Measurements from ENCODE around the gene NMNAT2. TPM values are rescaled to one million over a fixed set of nuclear protein-coding genes. Genes with fewer than 3 reads are reported as not detected.

Gene NMNAT2
- total and polyA plus RNA-seq, 10 of the 15 experiments (the other 5 are each of a cell fraction or from before 2014, with no cell fraction given) = 0.02 to 2.0 (median 0.60) TPM

- FAIRE-seq (no peak), DNase-seq (ENCODE audit: low read depth, low spot score) (no peak), ATAC-seq (no peak)
- no peak overlapping the region for H3K4me3 ChIP-seq
- no peaks in the 10 kb centered on the region for H3K36me3 ChIP-seq (ENCODE audit: control insufficient read depth in 2 of 2, insufficient read depth in 2 of 2, low read length in 1 of 2)
- ChIA-PET CTCF (interaction anchor here (0.5 to 2.1 kb wide), 2 partner anchors 9 to 1038 kb away, joined by 4 to 8 read pairs; no protein-coding TSS in a partner anchor), POLR2A (no interaction called here), SMC1A (ENCODE audit: uncharacterized antibody, unreplicated experiment) (interaction anchor here (1.4 to 3.9 kb wide), 2 partner anchors 9 to 11 kb away, joined by 8 to 16 read pairs; no protein-coding TSS in a partner anchor), RAD21 (ENCODE audit: unreplicated experiment) (no interaction called here)
- BruUV-seq (replicated peaks) = no TSS peak
- no peak overlapping the region for H3K9ac ChIP-seq (ENCODE audit: control insufficient read depth, insufficient read depth, low read length)
- H4K20me1 ChIP-seq (ENCODE audit: control insufficient read depth, insufficient read depth) = no peaks in the 10 kb centered on the region
- no peak overlapping the region for H3K4me2 ChIP-seq (ENCODE audit: control insufficient read depth, insufficient read depth)
- intact Hi-C loops (cut with micrococcal nuclease; ENCODE audit: unreplicated experiment) = no loop called here
- no peaks in the 10 kb centered on the region for H3K79me2 ChIP-seq (ENCODE audit: control insufficient read depth, insufficient read depth, low read length)
- no peak overlapping the region for H2AFZ ChIP-seq (ENCODE audit: control insufficient read depth, low read depth, low read length)
- in situ Hi-C loops (cut with MboI) = no loop called here
- TF ChIP-seq, protein P1, sequence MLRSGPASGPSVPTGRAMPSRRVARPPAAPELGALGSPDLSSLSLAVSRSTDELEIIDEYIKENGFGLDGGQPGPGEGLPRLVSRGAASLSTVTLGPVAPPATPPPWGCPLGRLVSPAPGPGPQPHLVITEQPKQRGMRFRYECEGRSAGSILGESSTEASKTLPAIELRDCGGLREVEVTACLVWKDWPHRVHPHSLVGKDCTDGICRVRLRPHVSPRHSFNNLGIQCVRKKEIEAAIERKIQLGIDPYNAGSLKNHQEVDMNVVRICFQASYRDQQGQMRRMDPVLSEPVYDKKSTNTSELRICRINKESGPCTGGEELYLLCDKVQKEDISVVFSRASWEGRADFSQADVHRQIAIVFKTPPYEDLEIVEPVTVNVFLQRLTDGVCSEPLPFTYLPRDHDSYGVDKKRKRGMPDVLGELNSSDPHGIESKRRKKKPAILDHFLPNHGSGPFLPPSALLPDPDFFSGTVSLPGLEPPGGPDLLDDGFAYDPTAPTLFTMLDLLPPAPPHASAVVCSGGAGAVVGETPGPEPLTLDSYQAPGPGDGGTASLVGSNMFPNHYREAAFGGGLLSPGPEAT (IDR thresholded peaks at IDR 0.05; ENCODE audit: low read depth) = no peak
- TF ChIP-seq ZZZ3 (IDR thresholded peaks at IDR 0.05; ENCODE audit: control insufficient read depth, insufficient read length, low read depth) (no peak), PAX8 (IDR thresholded peaks at IDR 0.05) (no peak), FOS (IDR thresholded peaks at IDR 0.05; ENCODE audit: borderline replicate concordance, extremely low read depth, insufficient read length) (no peak), PML (IDR thresholded peaks at IDR 0.05; ENCODE audit: low read length) (no peak), ZNF207 (IDR thresholded peaks at IDR 0.05; ENCODE audit: borderline replicate concordance) (no peak), IKZF2 (IDR thresholded peaks at IDR 0.05) (no peak), MEF2A (IDR thresholded peaks at IDR 0.05; ENCODE audit: insufficient read depth, low read depth, low read length) (no peak), CHD2 (IDR thresholded peaks at IDR 0.05; ENCODE audit: borderline replicate concordance, low read depth, low read length) (no peak), NR2C2 (IDR thresholded peaks at IDR 0.05; ENCODE audit: borderline replicate concordance, control insufficient read depth, insufficient read length, low read depth) (no peak), SRF (IDR thresholded peaks at IDR 0.05; ENCODE audit: low read depth in 2 of 2, low read length in 2 of 2) (no peak), ZNF24 (IDR thresholded peaks at IDR 0.05) (no peak), HDAC6 (IDR thresholded peaks at IDR 0.05; ENCODE audit: unreplicated experiment) (no peak)
- no peaks in the 10 kb centered on the region for H3K27me3 ChIP-seq (replicated peaks in 1 of 2; ENCODE audit: control insufficient read depth in 2 of 2, insufficient read depth in 2 of 2, low read length in 1 of 2)
- no peaks in the 10 kb centered on the region; the same call in 1 of the 2 replicates for H3K4me1 ChIP-seq (ENCODE audit: control insufficient read depth, insufficient read depth, low read length)
- H3K27ac ChIP-seq (ENCODE audit: control insufficient read depth, insufficient read depth) = no peak overlapping the region
- no peaks in the 10 kb centered on the region for H3K9me3 ChIP-seq (replicated peaks; ENCODE audit: control insufficient read depth, insufficient read depth, low read length)
- WGBS (ENCODE audit: insufficient coverage, insufficient replicate concordance, low lambda C conversion rate, missing lambda C conversion rate) = 30% methylated on average over 2 of the region's 2 CpGs
These were observed 181.1 kb downstream of the NMNAT2 start for GRCh38 chr1:183237046-183237445.

Data from GM12878 (cell line).